ENCODE results near the gene LTBP1.

Gene LTBP1

GRCh38 chr2:33068261-33068660 lies 121.5 kb downstream of the LTBP1 start:
- no peak overlapping the region for H3K27ac ChIP-seq
- CTCF ChIA-PET, result no interaction called here
- TF ChIP-seq CTCF (conservative IDR thresholded peaks at IDR 0.05; ENCODE audit: low read depth), result no peak

GRCh38 chr2:33069894-33070651 lies 123.3 kb downstream of the LTBP1 start:
- POLR2A ChIA-PET (ENCODE audit: low non-redundant PET), result no interaction called here
- peak overlapping the region; percentile 96 for H3K27ac ChIP-seq
- peak; percentile 90 for DNase-seq (ENCODE audit: low spot score)
- CTCF ChIA-PET, result no interaction called here
- no peak for TF ChIP-seq CTCF (conservative IDR thresholded peaks at IDR 0.05; ENCODE audit: low read depth)

More at GRCh38 chr2:33068261-33068660, 121.5 kb downstream of the LTBP1 start:
- peak; percentile 47 for DNase-seq (ENCODE audit: low spot score)
- POLR2A ChIA-PET (ENCODE audit: low non-redundant PET), result no interaction called here

GRCh38 chr2:33071591-33071990 lies 124.8 kb downstream of the LTBP1 start:
- no peak for DNase-seq (ENCODE audit: low spot score)
- CTCF ChIA-PET, result interaction anchor here (0.6 kb wide), 1 partner anchor 324 kb away, joined by 3 read pairs; no protein-coding TSS in a partner anchor
- POLR2A ChIA-PET (ENCODE audit: low non-redundant PET), result no interaction called here
- TF ChIP-seq CTCF (conservative IDR thresholded peaks at IDR 0.05; ENCODE audit: low read depth), result no peak
- peak overlapping the region; percentile 96 for H3K27ac ChIP-seq

- CTCF ChIA-PET, result interaction anchor here (0.7 kb wide), 1 partner anchor 21 kb away, joined by 3 read pairs; no protein-coding TSS in a partner anchor
- no peak for TF ChIP-seq CTCF (conservative IDR thresholded peaks at IDR 0.05; ENCODE audit: low read depth)
- POLR2A ChIA-PET (ENCODE audit: low non-redundant PET), result no interaction called here
- no peak overlapping the region for H3K27ac ChIP-seq
- DNase-seq (ENCODE audit: low spot score), result no peak
Observed at GRCh38 chr2:33072614-33073013, 125.9 kb downstream of the LTBP1 start.

- peak; percentile 13 for DNase-seq (ENCODE audit: low spot score)
- POLR2A ChIA-PET (ENCODE audit: low non-redundant PET), result no interaction called here
- CTCF ChIA-PET, result interaction anchor here (0.7 kb wide), 1 partner anchor 22 kb away, joined by 3 read pairs; no protein-coding TSS in a partner anchor
- no peak overlapping the region for H3K27ac ChIP-seq
- no peak for TF ChIP-seq CTCF (conservative IDR thresholded peaks at IDR 0.05; ENCODE audit: low read depth)
Observed at GRCh38 chr2:33073018-33073417, 126.3 kb downstream of the LTBP1 start.

GRCh38 chr2:33074197-33074596 lies 127.4 kb downstream of the LTBP1 start:
- DNase-seq (ENCODE audit: low spot score), result no peak
- POLR2A ChIA-PET (ENCODE audit: low non-redundant PET), result no interaction called here
- CTCF ChIA-PET, result no interaction called here
- no peak overlapping the region for H3K27ac ChIP-seq
- no peak for TF ChIP-seq CTCF (conservative IDR thresholded peaks at IDR 0.05; ENCODE audit: low read depth)

All from RWPE1 (cell line).